ENCODE data around the gene PITPNM1. TPM values are rescaled to one million over a fixed set of nuclear protein-coding genes. Genes with fewer than 3 reads are reported as not detected.

Gene PITPNM1
- total and polyA plus RNA-seq, 2 experiments from 2014 or later, result 10.8 to 30.7 TPM

DNA sequence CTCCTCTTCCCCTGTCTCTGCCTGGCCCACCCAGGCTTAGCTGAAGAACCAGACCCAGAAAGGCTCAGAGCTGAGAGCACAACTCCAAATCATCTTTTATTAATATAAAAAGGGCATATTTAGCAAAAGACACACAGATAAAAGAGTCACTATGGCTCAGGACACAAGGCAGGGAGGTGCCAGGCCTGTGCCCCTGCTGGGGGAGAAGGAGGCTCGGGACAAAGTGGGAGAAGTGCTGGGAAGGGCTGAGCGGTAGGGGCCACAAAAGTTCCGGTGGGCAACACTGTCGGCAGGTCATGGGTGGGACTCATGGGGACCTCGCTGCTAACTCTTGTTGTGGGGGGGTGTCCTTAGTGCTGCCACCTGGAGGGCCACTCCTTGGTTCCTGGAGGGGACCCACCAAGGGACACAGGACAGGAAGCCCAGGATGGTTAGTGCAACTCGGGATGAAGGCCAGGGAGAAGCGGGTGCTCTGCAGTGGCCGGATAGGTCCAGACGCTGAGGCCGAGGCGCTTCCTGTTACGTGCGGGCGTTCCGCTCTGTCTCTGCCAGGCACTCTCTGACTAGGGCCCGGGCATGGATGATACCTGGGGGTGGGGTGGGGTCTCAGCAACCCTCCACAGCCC lies 1.4 kb upstream of the PITPNM1 start:
- Histone ChIP-seq H3F3A (ENCODE audit: insufficient read depth) (peaks cover 14% of the 10 kb centered on the region; the same call in 1 of the 2 replicates), H3K4me2 (ENCODE audit: unreplicated experiment) (no peak overlapping the region), H3K79me2 (ENCODE audit: insufficient read depth) (peaks cover 12% of the 10 kb centered on the region; the same call in 1 of the 2 replicates), H3K27me3 (replicated peaks; ENCODE audit: insufficient read depth) (peaks cover 5% of the 10 kb centered on the region; the same call in 1 of the 2 replicates), H3K4me3 (no peak overlapping the region), H3K9me2 (ENCODE audit: insufficient read depth) (no peaks in the 10 kb centered on the region), H3K36me3 (ENCODE audit: low read depth) (no peaks in the 10 kb centered on the region), H4K20me1 (ENCODE audit: insufficient read depth) (no peaks in the 10 kb centered on the region), H3K9me3 (ENCODE audit: low read depth) (no peaks in the 10 kb centered on the region), H3K27ac (peak overlapping the region; percentile 81), H2AFZ (no peak overlapping the region), H3K9ac (peak overlapping the region; percentile 53), H3K4me1 (ENCODE audit: insufficient read depth) (peaks cover 13% of the 10 kb centered on the region)
- in situ Hi-C loops (cut with MboI), result no loop called here
- TF ChIP-seq EZH2 (IDR thresholded peaks at IDR 0.05; ENCODE audit: insufficient read depth, poor library complexity, severe bottlenecking) (no peak), EZH2phosphoT487 (IDR thresholded peaks at IDR 0.05; ENCODE audit: insufficient read depth, low read depth) (no peak)
- no peak for DNase-seq
- WGBS, 2 experiments (ENCODE audit: low coverage in 1 of 2, low lambda C conversion rate in 2 of 2, missing lambda C conversion rate in 2 of 2), result 86 to 91% methylated on average over 14 to 16 of the region's 16 CpGs

- peaks cover 12% of the 10 kb centered on the region; the same call in 1 of the 2 replicates for H3K79me2 ChIP-seq (ENCODE audit: insufficient read depth)
These were observed 638 bp upstream of the PITPNM1 start for GRCh38 chr11:67505605-67506396.

GRCh38 chr11:67504005-67504949 lies 886 bp downstream of the PITPNM1 start:
- TF ChIP-seq EZH2phosphoT487 (IDR thresholded peaks at IDR 0.05; ENCODE audit: insufficient read depth, low read depth) (no peak), EZH2 (IDR thresholded peaks at IDR 0.05; ENCODE audit: insufficient read depth, poor library complexity, severe bottlenecking) (no peak)
- peak overlapping the region; percentile 81 for H3K27ac ChIP-seq
- peak overlapping the region; percentile 87 for H3K4me3 ChIP-seq
- H3K4me1 ChIP-seq (ENCODE audit: insufficient read depth), result peaks cover 13% of the 10 kb centered on the region
- H2AFZ ChIP-seq, result peak overlapping the region; percentile 63
- 5 to 6% methylated on average over 49 to 75 of the region's 101 CpGs for WGBS, 2 experiments (ENCODE audit: low coverage in 1 of 2, low lambda C conversion rate in 2 of 2, missing lambda C conversion rate in 2 of 2)
- peaks cover 14% of the 10 kb centered on the region; the same call in 1 of the 2 replicates for H3F3A ChIP-seq (ENCODE audit: insufficient read depth)
- no peaks in the 10 kb centered on the region for H3K27me3 ChIP-seq (replicated peaks; ENCODE audit: insufficient read depth)
- H3K36me3 ChIP-seq (ENCODE audit: low read depth), result no peaks in the 10 kb centered on the region
- no peaks in the 10 kb centered on the region for H3K9me3 ChIP-seq (ENCODE audit: low read depth)
- H3K9ac ChIP-seq, result peak overlapping the region; percentile 76
- H3K9me2 ChIP-seq (ENCODE audit: insufficient read depth), result no peaks in the 10 kb centered on the region
- no peaks in the 10 kb centered on the region for H4K20me1 ChIP-seq (ENCODE audit: insufficient read depth)
- in situ Hi-C loops (cut with MboI), result no loop called here
- peak; percentile 67 for DNase-seq
- peaks cover 12% of the 10 kb centered on the region; the same call in 1 of the 2 replicates for H3K79me2 ChIP-seq (ENCODE audit: insufficient read depth)
- peak overlapping the region; percentile 87 for H3K4me2 ChIP-seq (ENCODE audit: unreplicated experiment)

More at GRCh38 chr11:67505605-67506396, 638 bp upstream of the PITPNM1 start:
- H3K27me3 ChIP-seq (replicated peaks; ENCODE audit: insufficient read depth), result no peaks in the 10 kb centered on the region
- H2AFZ ChIP-seq, result peak overlapping the region; percentile 63
- H3K9me2 ChIP-seq (ENCODE audit: insufficient read depth), result no peaks in the 10 kb centered on the region
- peak overlapping the region; percentile 87 for H3K4me2 ChIP-seq (ENCODE audit: unreplicated experiment)
- H3K9ac ChIP-seq, result peak overlapping the region; percentile 76
- no peaks in the 10 kb centered on the region for H3K36me3 ChIP-seq (ENCODE audit: low read depth)
- 12 to 18% methylated on average over 16 to 17 of the region's 17 CpGs for WGBS, 2 experiments (ENCODE audit: low coverage in 1 of 2, low lambda C conversion rate in 2 of 2, missing lambda C conversion rate in 2 of 2)
- in situ Hi-C loops (cut with MboI), result no loop called here
- H3K4me1 ChIP-seq (ENCODE audit: insufficient read depth), result peaks cover 13% of the 10 kb centered on the region
- no peak for TF ChIP-seq EZH2phosphoT487 (IDR thresholded peaks at IDR 0.05; ENCODE audit: insufficient read depth, low read depth)
- no peak for TF ChIP-seq EZH2 (IDR thresholded peaks at IDR 0.05; ENCODE audit: insufficient read depth, poor library complexity, severe bottlenecking)
- no peaks in the 10 kb centered on the region for H3K9me3 ChIP-seq (ENCODE audit: low read depth)
- DNase-seq, result peak; percentile 97
- H3K4me3 ChIP-seq, result peak overlapping the region; percentile 87
- peaks cover 14% of the 10 kb centered on the region; the same call in 1 of the 2 replicates for H3F3A ChIP-seq (ENCODE audit: insufficient read depth)
- H3K27ac ChIP-seq, result peak overlapping the region; percentile 81
- no peaks in the 10 kb centered on the region for H4K20me1 ChIP-seq (ENCODE audit: insufficient read depth)
